H1 (cell line): ENCODE measurements around the gene FOXA3. TPM values are rescaled to one million over a fixed set of nuclear protein-coding genes. Genes with fewer than 3 reads are reported as not detected.

ENCODE experiments used
- KDM5A ChIP-seq: fragments of 200-600 bp; IDR thresholded peaks from 2 replicates; pipeline ENCODE4 v1.7.1; 2012; ENCODE audit warnings: mild to moderate bottlenecking, low read length, inconsistent platforms, mixed read lengths
- SAP30 ChIP-seq: fragments of 300-600 bp; sonication (generic); IDR thresholded peaks from 2 replicates; pipeline ENCODE4 v1.7.1; 2012; ENCODE audit warnings: low read length, moderate library complexity, mild to moderate bottlenecking, inconsistent platforms; ENCODE audit not compliant: insufficient read depth, insufficient replicate concordance
- SP2 ChIP-seq: IDR thresholded peaks from 2 replicates; pipeline ENCODE4 v1.6.1; 2012; ENCODE audit warnings: mild to moderate bottlenecking, low read length, inconsistent platforms
- SUZ12 ChIP-seq: fragments of 200-600 bp; sonication (generic); IDR thresholded peaks from 2 replicates; pipeline ENCODE4 v1.6.1; 2012; ENCODE audit warnings: mild to moderate bottlenecking, inconsistent platforms, low read length, moderate library complexity, mixed read lengths
- polyA plus RNA-seq, 7 experiments: library from polyadenylated mRNA; depleted of rRNA in 3 of 7; stranded (reverse) in 5 of 7; unstranded in 2 of 7; fragments of >200 nt in 5 of 7; fragments of 200-250 nt in 2 of 7; gene quantifications; 1 replicate in 5 of 7; 2 replicates in 1 of 7; 4 replicates in 1 of 7; pipeline versions ENCODE4 v1.2.1 to v1.2.3, GENCODE V29; 2011 to 2013; ENCODE audit warnings: missing spikeins in 2 of 7, mixed read lengths in 2 of 7
- total RNA-seq: library from RNA; stranded (reverse); fragmentation: NEBNext Ultra II Directional; extraction: Animal tissue kit (Norgen Biotek cat#: 25700); gene quantifications from 2 replicates; pipeline ENCODE4 v1.2.1, GENCODE V29; 2021

The FOXA3 gene
- total and polyA plus RNA-seq, 2 of the 8 experiments (the other 6 are each of a cell fraction or from before 2014, with no cell fraction given), result 20.2 to 49.1 TPM

GRCh38 chr19:45870798-45871197, 6.7 kb downstream of the FOXA3 start (continued):
- no peak for TF ChIP-seq SAP30
- no peak for TF ChIP-seq KDM5A
- no peak for TF ChIP-seq SUZ12
- no peak for TF ChIP-seq SP2
